Endothelial cell of umbilical vein (primary cell): ENCODE results near the gene PGA3. TPM values are rescaled to one million over a fixed set of nuclear protein-coding genes. Genes with fewer than 3 reads are reported as not detected.
"Not testable (repeated sequence)": the region's sequence is repeated elsewhere in the genome, so short reads cannot be mapped to it uniquely, and the experiment has no call there.

Experiments used
- Bru-seq: library from RNA; stranded (reverse); fragments of 400-500 nt; gene quantifications from one replicate; lab custom pipeline; 2021; lab: Mats Ljungman, UMichigan
- BruChase-seq, 2 experiments: library from RNA; stranded (reverse); fragments of 400-500 nt; gene quantifications; one replicate each; lab custom pipeline; 2021; lab: Mats Ljungman, UMichigan
- BruUV-seq: library from RNA; stranded (reverse); fragments of 400-500 nt; replicated peaks from 2 replicates; lab custom pipeline; 2021; lab: Mats Ljungman, UMichigan
- CTCF ChIA-PET: fragments of 300-600, 350-600 bp; sonication (Branson Sonifier 250); formaldehyde crosslinking; loops from one replicate; lab custom pipeline; 2021; ENCODE audit warnings: antibody characterized with exemption, inconsistent platforms; lab: Charles Lee
- POLR2A ChIA-PET: fragments of 300-600, 350-600 bp; sonication (Branson Sonifier 250); formaldehyde crosslinking; loops from one replicate; lab custom pipeline; 2021; ENCODE audit warnings: antibody characterized with exemption, inconsistent platforms; lab: Charles Lee
- DNase-seq: peaks from one replicate; pipeline ENCODE4 v3.0.0-alpha.2; 2011; ENCODE audit warnings: low read depth, low spot score
- FAIRE-seq: peaks from 2 replicates; lab custom pipeline; 2011; peaks lifted over from hg19 to GRCh38; lab: Jason Lieb, UNC
- H2AFZ ChIP-seq: 2 replicates; pipeline ENCODE4 v1.6.0; 2012; ENCODE audit warnings: low read depth, low read length, control low read depth, inconsistent platforms
- H3K27ac ChIP-seq: 2 replicates; pipeline ENCODE4 v1.5.1; 2011; ENCODE audit warnings: low read depth, mild to moderate bottlenecking, control low read depth, low read length, moderate library complexity; ENCODE audit not compliant: insufficient read depth
- H3K27me3 ChIP-seq, 2 experiments: 2 replicates each; pipeline versions ENCODE4 v1.6.0 to v1.6.1; 2011; ENCODE audit warnings: low read length in 2 of 2, mixed read lengths in 1 of 2; ENCODE audit not compliant: control insufficient read depth in 2 of 2, insufficient read depth in 2 of 2
- H3K36me3 ChIP-seq, 2 experiments: 2 replicates in 1 of 2; 3 replicates in 1 of 2; pipeline ENCODE4 v1.5.1; 2011; ENCODE audit warnings: low read length in 2 of 2, mild to moderate bottlenecking in 1 of 2, moderate library complexity in 1 of 2; ENCODE audit not compliant: control insufficient read depth in 2 of 2, insufficient read depth in 2 of 2; ENCODE audit errors: extremely low read depth in 1 of 2
- H3K4me1 ChIP-seq: 3 replicates; pipeline ENCODE4 v1.5.1; 2011; ENCODE audit warnings: mild to moderate bottlenecking, low read length; ENCODE audit not compliant: control insufficient read depth, insufficient read depth; ENCODE audit errors: extremely low read depth
- H3K4me2 ChIP-seq: 2 replicates; pipeline ENCODE4 v1.6.1; 2011; ENCODE audit warnings: low read length, control low read depth, mixed read lengths; ENCODE audit not compliant: insufficient read depth
- H3K4me3 ChIP-seq, 3 experiments: fragments of 200-600 bp in 1 of 3; sonication (generic), shearing (Covaris generic) in 1 of 3; replicated peaks in 1 of 3; 2 replicates each; pipeline ENCODE4 v1.5.1; 2011 to 2016; ENCODE audit warnings: control low read depth in 3 of 3, low read length in 3 of 3, mild to moderate bottlenecking in 2 of 3, inconsistent platforms in 1 of 3, low read depth in 1 of 3, moderate library complexity in 1 of 3; ENCODE audit not compliant: insufficient read depth in 1 of 3
- H3K79me2 ChIP-seq: 2 replicates; pipeline ENCODE4 v1.6.0; 2012; ENCODE audit warnings: low read length, inconsistent platforms; ENCODE audit not compliant: control insufficient read depth, insufficient read depth
- H3K9ac ChIP-seq: replicated peaks from 2 replicates; pipeline ENCODE3; 2011; ENCODE audit warnings: low read length, control low read depth; ENCODE audit not compliant: insufficient read depth; ENCODE audit errors: extremely low read depth
- H3K9me1 ChIP-seq: replicated peaks from 3 replicates; pipeline ENCODE4 v1.6.0; 2011; ENCODE audit warnings: mild to moderate bottlenecking, low read length; ENCODE audit not compliant: control insufficient read depth, insufficient read depth; ENCODE audit errors: extremely low read depth
- H3K9me3 ChIP-seq: replicated peaks from 2 replicates; pipeline ENCODE4 v1.5.1; 2012; ENCODE audit warnings: low read length, inconsistent platforms; ENCODE audit not compliant: control insufficient read depth, insufficient read depth
- H4K20me1 ChIP-seq: replicated peaks from 2 replicates; pipeline ENCODE3; 2011; ENCODE audit warnings: mild to moderate bottlenecking, low read length; ENCODE audit not compliant: control insufficient read depth, insufficient read depth; ENCODE audit errors: extremely low read depth
- CTCF ChIP-seq, 2 donors: IDR thresholded peaks; 1 replicate in 1 of 2; 2 replicates in 1 of 2; pipeline ENCODE4 v1.5.1; 2011; ENCODE audit warnings: low read length in 2 of 2, mild to moderate bottlenecking in 2 of 2, moderate library complexity in 2 of 2, control low read depth in 1 of 2, inconsistent platforms in 1 of 2, low read depth in 1 of 2; ENCODE audit not compliant: insufficient read depth in 1 of 2; ENCODE audit errors: extremely low read depth in 1 of 2
- EZH2 ChIP-seq: IDR thresholded peaks from 2 replicates; pipeline ENCODE4 v1.6.1; 2012; ENCODE audit warnings: borderline replicate concordance, low read depth, mild to moderate bottlenecking, moderate library complexity, low read length, inconsistent platforms; ENCODE audit not compliant: severe bottlenecking
- FOS ChIP-seq: IDR thresholded peaks from 2 replicates; pipeline ENCODE4 v1.6.1; 2011; ENCODE audit warnings: mild to moderate bottlenecking, low read length, moderate library complexity, borderline replicate concordance; ENCODE audit not compliant: insufficient read depth
- GATA2 ChIP-seq: IDR thresholded peaks from 2 replicates; pipeline ENCODE4 v1.7.0; 2011; ENCODE audit warnings: low read depth, mild to moderate bottlenecking, moderate library complexity, mixed read lengths, low read length; ENCODE audit not compliant: insufficient read length, insufficient read depth
- JUN ChIP-seq: IDR thresholded peaks from 2 replicates; pipeline ENCODE4 v1.6.1; 2011; ENCODE audit warnings: borderline replicate concordance, low read depth; ENCODE audit not compliant: insufficient read length, insufficient read depth
- MAX ChIP-seq: IDR thresholded peaks from 2 replicates; pipeline ENCODE4 v1.6.1; 2011; ENCODE audit not compliant: insufficient read depth, insufficient read length
- MYC ChIP-seq: IDR thresholded peaks from one replicate; pipeline ENCODE4 v1.6.1; 2011; ENCODE audit warnings: mild to moderate bottlenecking, low read depth, low read length
- POLR2A ChIP-seq: IDR thresholded peaks from 2 replicates; pipeline ENCODE4 v1.6.1; 2012; ENCODE audit warnings: low read depth, mild to moderate bottlenecking, control low read depth, low read length
- POLR2AphosphoS5 ChIP-seq: IDR thresholded peaks from 2 replicates; pipeline ENCODE4 v1.6.1; 2012; ENCODE audit warnings: low read depth, mild to moderate bottlenecking, control low read depth, low read length, moderate library complexity; ENCODE audit not compliant: insufficient read depth
- dilution Hi-C: fragments of 300-500 bp; cut with MboI; formaldehyde crosslinking; loops from one replicate; pipeline ENCODE4 v1.15.0; 2019; ENCODE audit warnings: low sequenced_read_pairs; ENCODE audit not compliant: extremely low pct_ligation_motif_present
- intact Hi-C: fragments of 100-400 bp; cut with micrococcal nuclease; formaldehyde crosslinking; loops from one replicate; pipeline ENCODE4 v1.10.0; 2022
- long read RNA-seq: library from polyadenylated mRNA; stranded (forward); transcript quantifications from one replicate; pipeline ENCODE4 v2.0.0, GENCODE V29; 2021
- polyA minus RNA-seq, 3 experiments: library from RNA; depleted of rRNA, polyadenylated mRNA; stranded (reverse); fragments of >200 nt; gene quantifications; 1 replicate in 1 of 3; 2 replicates in 2 of 3; pipeline ENCODE4 v1.2.3, GENCODE V29; 2011
- polyA plus RNA-seq, 4 experiments: library from polyadenylated mRNA; depleted of rRNA in 3 of 4; stranded (reverse) in 3 of 4; unstranded in 1 of 4; fragments of >200 nt; gene quantifications; 2 replicates each; pipeline versions ENCODE4 v1.2.1 to v1.2.3, GENCODE V29; 2011 to 2012; ENCODE audit warnings: missing spikeins in 1 of 4
- total RNA-seq: library from RNA; stranded (reverse); gene quantifications from 2 replicates; pipeline ENCODE4 v1.2.3, GENCODE V29; 2021

The PGA3 gene
- total RNA-seq (not detected in 2 replicates), polyA plus RNA-seq (not detected in 2 replicates), polyA minus RNA-seq (not detected in 2 replicates), Bru-seq, nascent RNA (not detected), BruChase-seq, experiment 1, labeled RNA remaining after a 6-hour chase (not detected), BruChase-seq, experiment 2, labeled RNA remaining after a 2-hour chase (not detected)
- not detected in 2 replicates for polyA plus RNA-seq (2011; cell fraction: cytosol; rRNA removed)
- polyA plus RNA-seq (2011; cell fraction: nucleus; rRNA removed) = not detected in 2 replicates
- polyA plus RNA-seq (2012) = not detected in 2 replicates
- not detected for polyA minus RNA-seq (2011; cell fraction: cytosol; rRNA and poly(A)+ RNA removed)
- polyA minus RNA-seq (2011; cell fraction: nucleus; rRNA and poly(A)+ RNA removed) = not detected in 2 replicates
- long read RNA-seq = 0 reads

- H2AFZ ChIP-seq, H3K27ac ChIP-seq, H3K36me3 ChIP-seq, H3K4me3 ChIP-seq, FAIRE-seq, H3K9me3 ChIP-seq, H3K4me1 ChIP-seq, H3K4me2 ChIP-seq, H3K9me1 ChIP-seq, H3K9ac ChIP-seq, intact Hi-C loops, H4K20me1 ChIP-seq, POLR2A ChIA-PET, BruUV-seq, dilution Hi-C loops, H3K79me2 ChIP-seq, DNase-seq, H3K27me3 ChIP-seq, CTCF ChIA-PET: not testable (repeated sequence)
Measured at GRCh38 chr11:61202950-61203746, at the start of gene PGA3. PGA3 (plus strand) TSS chr11:61203515; CDS start chr11:61203565, 50 bp downstream.

GRCh38 chr11:61153593-61154095 lies 49.7 kb upstream of the PGA3 start:
- ChIA-PET POLR2A (no interaction called here), CTCF (interaction anchor here (1.3 kb wide), 1 partner anchor 240 kb away, joined by 4 read pairs; the partner anchor contains the start of gene TMEM109)
- FAIRE-seq (no peak), DNase-seq (peak; percentile 38)
- peaks cover 24% of the 10 kb centered on the region for H3K4me1 ChIP-seq
- H3K36me3 ChIP-seq = no peaks in the 10 kb centered on the region
- dilution Hi-C loops = no loop called here
- intact Hi-C loops = loop anchor here (5.0 to 10.0 kb wide), 2 partner anchors 319 to 846 kb away; no protein-coding TSS in a partner anchor
- H3K9ac ChIP-seq = peak overlapping the region; percentile 26
- peak overlapping the region; percentile 40 for H3K27ac ChIP-seq
- no peaks in the 10 kb centered on the region for H3K27me3 ChIP-seq
- TF ChIP-seq JUN (no peak), CTCF (IDR thresholded peaks at IDR 0.05; ENCODE audit: extremely low read depth in 1 of 2, insufficient read depth in 1 of 2, low read depth in 1 of 2, low read length in 2 of 2) (no peak), GATA2 (no peak), MAX (no peak), POLR2A (no peak), MYC (no peak), FOS (no peak), EZH2 (no peak), POLR2AphosphoS5 (no peak)
- BruUV-seq = no TSS peak
- no peaks in the 10 kb centered on the region for H3K9me3 ChIP-seq
- H2AFZ ChIP-seq = no peak overlapping the region
- no peak overlapping the region for H3K4me3 ChIP-seq
- no peaks in the 10 kb centered on the region for H3K9me1 ChIP-seq
- peak overlapping the region; percentile 37 for H3K4me2 ChIP-seq
- H4K20me1 ChIP-seq = peaks cover 3% of the 10 kb centered on the region
- H3K79me2 ChIP-seq = peaks cover 57% of the 10 kb centered on the region
